AG09319 (cell line): ENCODE measurements around the gene CPA2.
"Not testable (repeated sequence)": the region's sequence is repeated elsewhere in the genome, so short reads cannot be mapped to it uniquely, and the experiment has no call there.

Experiments
- DNase-seq: peaks from one replicate; pipeline ENCODE4 v3.0.0-alpha.2; 2010; ENCODE audit warnings: low read depth; ENCODE audit errors: extremely low read depth
- TF ChIP-seq, protein P1 (sequence below): IDR thresholded peaks from 2 replicates; pipeline ENCODE4 v1.5.1; 2011; ENCODE audit warnings: low read depth, mild to moderate bottlenecking, inconsistent platforms, low read length, moderate library complexity

Gene CPA2

GRCh38 chr7:130226333-130226732 lies 40.3 kb upstream of the CPA2 start:
- TF ChIP-seq, protein P1, sequence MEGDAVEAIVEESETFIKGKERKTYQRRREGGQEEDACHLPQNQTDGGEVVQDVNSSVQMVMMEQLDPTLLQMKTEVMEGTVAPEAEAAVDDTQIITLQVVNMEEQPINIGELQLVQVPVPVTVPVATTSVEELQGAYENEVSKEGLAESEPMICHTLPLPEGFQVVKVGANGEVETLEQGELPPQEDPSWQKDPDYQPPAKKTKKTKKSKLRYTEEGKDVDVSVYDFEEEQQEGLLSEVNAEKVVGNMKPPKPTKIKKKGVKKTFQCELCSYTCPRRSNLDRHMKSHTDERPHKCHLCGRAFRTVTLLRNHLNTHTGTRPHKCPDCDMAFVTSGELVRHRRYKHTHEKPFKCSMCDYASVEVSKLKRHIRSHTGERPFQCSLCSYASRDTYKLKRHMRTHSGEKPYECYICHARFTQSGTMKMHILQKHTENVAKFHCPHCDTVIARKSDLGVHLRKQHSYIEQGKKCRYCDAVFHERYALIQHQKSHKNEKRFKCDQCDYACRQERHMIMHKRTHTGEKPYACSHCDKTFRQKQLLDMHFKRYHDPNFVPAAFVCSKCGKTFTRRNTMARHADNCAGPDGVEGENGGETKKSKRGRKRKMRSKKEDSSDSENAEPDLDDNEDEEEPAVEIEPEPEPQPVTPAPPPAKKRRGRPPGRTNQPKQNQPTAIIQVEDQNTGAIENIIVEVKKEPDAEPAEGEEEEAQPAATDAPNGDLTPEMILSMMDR: no peak
- DNase-seq: no peak

- TF ChIP-seq, protein P1: no peak
- no peak for DNase-seq
These were observed 38.6 kb upstream of the CPA2 start for GRCh38 chr7:130227883-130228575.

- no peak for DNase-seq
These were observed 37.7 kb upstream of the CPA2 start for GRCh38 chr7:130228840-130229502.

GRCh38 chr7:130229981-130230380 lies 36.7 kb upstream of the CPA2 start:
- not testable (repeated sequence) for DNase-seq

More at GRCh38 chr7:130228840-130229502, 37.7 kb upstream of the CPA2 start:
- TF ChIP-seq, protein P1: no peak

DNA sequence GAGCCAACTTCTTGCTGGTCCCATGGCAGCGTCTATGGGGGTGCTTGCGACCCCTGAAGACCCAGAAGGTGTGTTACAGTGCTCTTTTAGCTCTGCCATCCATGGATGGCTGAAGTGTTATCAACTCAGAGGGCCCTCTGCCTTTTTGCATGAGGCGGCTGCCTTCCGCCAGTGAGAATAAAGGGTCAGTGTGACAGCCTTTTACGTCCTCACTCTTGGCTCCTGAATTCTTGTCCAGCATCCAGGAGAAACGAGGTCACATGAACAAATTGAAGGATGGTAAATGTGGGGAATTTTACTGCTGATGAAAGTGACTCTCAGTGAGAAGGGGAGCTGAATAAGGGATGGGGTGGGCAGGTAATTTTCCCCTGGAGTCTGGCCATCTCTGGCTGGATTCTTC lies 34.9 kb upstream of the CPA2 start:
- no peak for DNase-seq
- TF ChIP-seq, protein P1: no peak

GRCh38 chr7:130232209-130232608 lies 34.5 kb upstream of the CPA2 start:
- no peak for DNase-seq
- TF ChIP-seq, protein P1: no peak

DNA sequence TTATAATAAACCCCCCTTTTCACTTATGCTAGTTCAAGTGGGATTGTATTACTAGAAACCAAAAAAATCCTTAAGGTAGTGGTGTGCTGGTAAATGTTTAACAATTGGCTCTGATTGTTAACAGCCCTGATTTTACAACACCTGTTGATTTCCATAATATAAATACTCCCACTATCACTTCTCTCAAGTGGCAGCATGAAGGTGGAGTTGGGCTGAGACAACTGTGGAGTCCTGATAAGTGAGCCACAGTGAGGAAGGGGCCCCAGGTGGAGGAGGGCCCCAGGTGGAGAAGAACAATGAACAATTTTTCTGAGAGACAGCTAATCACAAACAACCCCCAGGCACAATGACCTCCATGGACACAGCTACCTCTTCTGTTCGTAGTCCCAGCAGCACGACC lies 32.6 kb upstream of the CPA2 start:
- TF ChIP-seq, protein P1: no peak
- DNase-seq: no peak

DNA sequence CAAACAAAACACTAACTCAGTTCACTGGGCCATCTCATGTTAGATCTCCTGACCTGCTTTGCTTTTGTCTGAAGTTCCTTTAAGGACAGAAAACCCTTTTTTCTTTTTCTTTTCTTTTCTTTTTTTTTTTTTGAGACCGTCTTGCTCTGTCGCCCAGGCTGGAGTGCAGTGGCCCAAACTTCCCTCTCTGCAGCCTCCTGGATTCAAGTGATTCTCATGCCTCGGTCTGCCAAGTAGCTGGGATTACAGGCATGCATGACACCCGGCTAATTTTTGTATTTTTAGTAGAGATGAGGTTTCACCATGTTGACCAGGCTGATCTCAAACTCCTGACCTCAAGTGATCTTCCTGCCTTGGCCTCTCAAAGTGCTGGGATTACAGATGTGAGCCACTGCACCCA lies 30.3 kb upstream of the CPA2 start:
- not testable (repeated sequence) for DNase-seq
